GM21423 (cell line): Measurements from ENCODE around the gene BCL2.

Experiments
- ATAC-seq: cut with Tn5 transposase; IDR thresholded peaks from one replicate; pipeline ENCODE4 v1.9.1; 2021; ENCODE audit warnings: mild to moderate bottlenecking, moderate library complexity; ENCODE audit not compliant: unreplicated experiment

The BCL2 gene

GRCh38 chr18:63186520-63187222 is 132.9 kb downstream of the BCL2 start:
- no peak for ATAC-seq

DNA sequence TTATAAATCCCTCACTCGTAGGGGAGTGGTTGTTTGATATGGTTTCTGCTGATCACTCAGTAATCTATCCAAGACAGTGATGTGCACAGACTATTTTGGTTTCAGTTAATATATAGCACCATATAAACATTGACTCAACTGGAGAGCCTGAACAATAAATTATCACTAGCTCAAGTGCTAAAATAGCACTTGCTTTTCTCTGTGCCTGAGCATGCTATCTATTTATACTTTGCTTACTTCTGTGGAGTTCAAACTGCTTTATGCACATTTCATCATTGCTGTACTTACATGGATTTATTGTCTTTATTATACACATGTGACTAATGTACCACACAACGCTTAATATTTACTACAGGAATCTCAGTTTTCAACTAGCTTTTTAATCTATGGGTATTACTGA is 133.6 kb downstream of the BCL2 start:
- no peak for ATAC-seq

- no peak for ATAC-seq
Observed at GRCh38 chr18:63183952-63184770, 135.4 kb downstream of the BCL2 start.

DNA sequence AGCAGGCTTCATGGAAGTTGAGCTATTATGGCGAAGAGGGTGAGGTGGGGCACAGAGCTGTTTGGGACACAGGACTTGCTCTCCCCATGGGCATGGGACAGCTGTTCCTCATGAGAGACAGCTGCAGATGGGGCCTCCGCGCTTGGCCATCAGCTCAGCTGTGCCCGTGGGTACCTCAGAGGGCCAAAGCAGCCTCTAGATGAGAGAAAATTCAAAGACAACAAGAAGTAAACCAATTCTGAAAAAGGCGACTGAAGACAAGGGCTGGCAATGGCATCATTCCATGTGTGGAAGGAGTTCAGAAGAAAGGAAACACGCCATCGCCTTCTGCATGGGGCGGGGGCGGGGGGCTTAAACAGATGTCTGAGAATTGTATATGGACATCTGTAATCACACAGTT is 136.2 kb downstream of the BCL2 start:
- ATAC-seq = no peak

DNA sequence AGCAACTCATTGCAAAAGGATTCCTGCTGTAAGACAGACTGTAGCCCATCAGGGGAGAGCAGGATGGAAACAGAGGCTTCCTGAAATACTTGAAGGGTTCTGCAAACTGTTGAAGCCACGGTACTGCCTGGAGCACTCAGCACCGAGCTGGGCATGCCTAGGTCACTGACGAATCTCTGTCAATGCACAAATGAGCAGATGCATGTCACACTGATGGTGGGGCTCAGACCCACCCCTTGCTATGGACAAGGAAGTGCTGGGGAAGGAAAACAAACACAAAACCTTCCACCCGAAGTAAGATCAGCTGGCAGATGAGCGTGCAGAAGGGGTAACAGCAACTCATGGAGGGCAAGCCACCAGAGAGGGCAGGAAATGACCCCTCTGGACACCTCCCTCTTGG is 136.7 kb downstream of the BCL2 start:
- no peak for ATAC-seq

GRCh38 chr18:63182310-63182772 is 137.2 kb downstream of the BCL2 start:
- ATAC-seq = no peak

DNA sequence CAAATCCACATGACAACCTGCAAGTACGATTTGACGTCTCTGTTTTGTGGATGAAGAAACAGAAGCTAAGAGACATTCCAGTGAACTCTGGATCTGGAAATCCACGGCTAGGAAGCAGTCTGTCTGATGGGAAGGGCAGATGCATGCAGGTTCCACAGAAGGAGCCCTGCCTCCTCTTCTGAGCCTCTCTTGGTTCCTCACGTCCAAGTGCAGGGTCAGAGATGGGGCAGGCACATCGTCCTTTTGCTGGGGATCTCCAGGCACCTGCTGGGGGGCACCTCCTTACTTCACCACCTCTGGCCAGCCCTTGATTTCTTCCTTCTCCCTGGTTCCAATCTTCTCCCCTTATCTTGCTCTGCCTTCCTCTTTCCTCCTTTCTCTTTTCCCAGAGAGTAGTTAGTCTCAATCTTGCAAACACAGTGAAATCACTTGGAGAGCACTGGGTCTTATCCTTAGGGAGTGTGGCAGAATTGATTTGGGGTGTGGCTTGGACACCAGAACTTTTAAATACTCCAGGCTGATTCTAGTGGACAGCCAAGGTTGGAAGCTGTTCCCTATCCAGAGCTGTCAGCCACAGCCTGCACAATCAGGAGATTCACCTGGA is 137.8 kb downstream of the BCL2 start:
- no peak for ATAC-seq

- ATAC-seq = peak; percentile 44
Observed at GRCh38 chr18:63180971-63181376, 138.6 kb downstream of the BCL2 start.

- ATAC-seq = no peak
Observed at GRCh38 chr18:63180321-63180720, 139.2 kb downstream of the BCL2 start.

DNA sequence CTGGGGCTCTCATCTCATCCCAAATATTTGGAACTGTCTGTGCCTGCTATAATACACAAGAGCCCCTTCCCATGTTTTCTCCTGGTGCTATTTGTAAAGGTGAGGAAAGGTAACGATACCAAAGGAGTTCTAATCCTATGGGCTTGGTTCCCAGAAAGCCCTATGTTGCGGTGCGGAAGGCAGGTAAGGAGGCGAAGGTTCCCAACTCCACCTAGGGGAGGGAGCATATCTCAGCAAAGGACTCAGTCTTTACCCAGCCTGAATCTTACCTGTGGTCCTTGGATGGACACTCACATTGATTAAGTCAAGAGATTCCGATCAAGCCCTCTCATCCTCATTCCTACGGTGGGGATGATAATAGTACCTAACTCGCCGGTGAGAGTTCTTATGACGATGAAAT is 140.1 kb downstream of the BCL2 start:
- ATAC-seq = no peak

DNA sequence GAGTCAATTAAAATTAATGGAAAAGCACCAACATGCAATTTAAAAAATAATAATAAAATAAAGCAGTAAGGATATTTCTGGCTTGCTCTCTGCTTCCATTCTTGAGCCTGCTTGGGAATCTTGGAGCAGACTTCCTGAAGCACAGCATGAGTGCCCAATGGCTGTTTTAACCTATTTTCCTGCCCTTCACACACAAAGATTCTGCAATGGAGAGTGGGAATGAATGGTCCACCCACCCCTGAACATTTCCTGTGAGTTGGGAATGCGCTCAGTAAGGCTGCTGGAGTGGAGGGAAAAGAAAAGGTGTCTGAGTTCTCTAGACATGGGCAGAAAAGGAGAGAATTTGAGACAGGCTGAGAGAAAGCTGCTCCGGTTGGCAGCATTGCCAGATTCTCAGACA is 140.6 kb downstream of the BCL2 start:
- no peak for ATAC-seq

DNA sequence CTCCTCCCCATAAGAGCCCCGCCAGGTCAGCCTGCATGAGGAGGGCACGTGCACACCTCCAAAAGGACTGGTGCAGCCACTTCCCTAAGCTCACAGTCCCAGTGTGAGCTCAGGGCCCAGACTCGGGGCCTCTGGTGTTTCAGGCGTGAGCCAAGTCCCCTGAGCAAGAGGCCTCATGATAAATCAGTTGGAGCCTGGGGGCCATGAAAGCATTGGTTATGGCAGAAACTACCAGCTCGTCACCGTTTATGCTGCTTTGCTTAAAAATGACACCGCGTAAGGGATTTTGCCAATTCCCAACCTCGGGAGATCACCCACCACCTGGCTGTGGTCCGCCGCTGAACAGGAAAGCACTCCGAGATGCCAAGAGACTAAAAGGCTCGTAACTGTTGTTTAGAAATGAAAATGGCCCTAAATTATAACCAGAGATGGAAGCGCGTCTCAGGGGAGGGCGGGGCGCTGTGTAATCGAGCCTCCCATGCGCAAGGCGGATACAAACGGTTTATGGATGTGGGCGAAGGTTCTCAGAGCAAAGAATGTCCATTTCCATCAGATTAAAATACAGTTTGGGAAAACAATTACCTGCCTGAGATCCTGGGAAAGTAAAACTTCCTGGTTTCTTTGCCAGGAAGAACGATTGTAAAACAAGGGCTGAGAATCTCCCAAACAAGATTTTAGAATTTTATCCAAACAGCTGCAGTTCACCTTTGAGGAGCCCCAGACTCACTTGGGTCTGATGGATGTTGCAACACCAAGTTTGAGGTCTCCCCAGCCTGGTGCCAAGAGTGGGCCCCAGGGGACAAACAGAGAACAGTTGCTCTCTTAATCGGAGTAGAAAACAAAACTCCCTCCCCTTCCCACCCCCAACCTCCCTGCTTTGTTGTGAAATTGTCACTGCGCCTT is 141.4 kb downstream of the BCL2 start:
- ATAC-seq = no peak

DNA sequence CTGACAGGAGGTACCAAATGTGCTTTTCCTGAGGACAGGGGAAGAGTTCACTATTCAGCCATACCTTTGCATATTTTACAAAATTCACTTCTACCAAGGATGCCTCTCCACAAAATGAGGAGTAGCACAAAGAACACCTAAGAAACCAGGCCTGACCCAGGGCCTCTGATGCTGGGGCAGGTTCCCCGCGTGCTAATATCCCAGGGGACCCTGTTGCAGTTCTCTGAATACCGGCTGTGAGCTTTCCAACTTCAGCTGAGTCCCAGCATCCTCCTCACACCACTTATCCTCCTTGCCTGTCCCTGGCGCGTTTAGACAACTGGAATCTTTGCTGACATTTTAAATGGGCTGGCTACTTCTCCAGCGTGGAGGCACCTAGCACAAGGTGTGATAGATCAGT is 142.3 kb downstream of the BCL2 start:
- no peak for ATAC-seq

DNA sequence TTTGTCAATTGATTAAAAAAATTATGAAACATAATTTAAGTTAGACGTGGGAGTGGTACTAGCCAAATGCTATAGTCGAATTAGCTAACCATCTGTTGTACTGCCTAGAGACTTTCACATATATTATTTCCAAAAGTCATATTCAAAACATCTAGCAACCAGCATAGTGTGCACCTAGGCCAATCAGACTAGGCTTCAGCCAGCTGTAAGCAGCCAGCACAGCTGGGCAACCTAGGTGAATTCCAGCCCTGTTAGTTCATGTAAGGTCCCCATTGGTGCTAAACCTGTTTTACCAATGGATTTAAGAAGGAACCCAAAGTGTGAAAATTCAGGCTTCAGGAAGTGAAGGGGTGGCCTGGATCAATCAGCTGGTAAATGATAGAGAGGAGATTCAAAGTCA is 144.3 kb downstream of the BCL2 start:
- peak; percentile 44 for ATAC-seq

DNA sequence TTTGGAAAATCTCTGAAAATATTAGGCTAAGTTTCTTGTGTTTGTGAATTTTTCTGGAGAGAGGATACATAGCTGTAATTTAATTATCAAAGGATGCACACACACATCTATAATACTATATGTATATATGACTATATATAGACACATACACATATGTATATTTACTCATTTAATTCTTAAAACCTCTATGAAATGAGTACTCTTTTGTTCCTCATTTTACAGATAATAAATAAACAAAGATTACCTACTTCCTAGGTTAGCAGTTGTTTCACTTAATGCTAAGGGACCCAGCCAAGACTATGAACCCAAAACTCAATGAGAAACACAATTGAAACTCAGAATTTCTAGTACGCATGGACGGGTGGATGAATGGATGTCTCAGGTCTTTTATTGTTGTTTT is 145.6 kb downstream of the BCL2 start:
- no peak for ATAC-seq

- ATAC-seq = no peak
Observed at GRCh38 chr18:63169853-63170252, 149.7 kb downstream of the BCL2 start.

DNA sequence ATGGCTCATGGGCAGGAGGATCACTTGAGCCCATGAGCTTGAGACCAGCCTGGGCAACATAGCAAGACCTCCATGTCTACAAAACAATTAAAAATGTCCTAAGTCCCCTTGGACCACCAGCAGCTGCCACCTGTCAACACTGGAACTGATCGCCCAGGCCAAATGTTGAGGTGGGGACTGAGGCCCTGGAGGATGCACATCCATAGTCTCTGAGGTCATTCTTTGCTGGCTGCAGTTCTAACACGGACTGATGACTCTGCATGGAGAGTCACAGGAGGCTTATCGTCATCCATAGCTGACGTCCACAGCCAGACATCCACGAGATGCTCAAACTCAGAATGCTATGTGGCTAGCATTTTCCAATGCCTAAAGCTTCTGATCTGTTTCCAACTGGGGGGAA is 151.3 kb downstream of the BCL2 start:
- no peak for ATAC-seq

DNA sequence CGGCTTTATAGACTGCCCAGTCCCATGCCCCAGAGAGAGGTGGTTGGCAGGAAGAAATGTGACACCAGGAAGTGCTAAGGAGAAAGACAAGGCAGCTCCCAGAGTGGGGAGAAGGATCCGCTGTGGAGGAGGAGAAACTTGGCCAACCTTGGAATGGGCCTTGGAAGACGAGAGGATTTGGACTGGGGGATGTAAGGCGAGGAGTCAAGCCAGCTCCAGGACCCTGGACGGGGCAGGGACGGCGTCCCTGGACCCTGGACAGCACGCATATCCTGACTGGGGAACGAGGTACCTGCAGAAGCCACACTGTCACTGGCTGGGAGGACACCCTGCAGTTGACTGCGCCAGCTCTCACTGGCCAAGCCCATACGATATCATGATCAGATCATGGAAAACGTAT is 153.4 kb downstream of the BCL2 start:
- ATAC-seq = no peak

GRCh38 chr18:63164396-63164795 is 155.2 kb downstream of the BCL2 start:
- ATAC-seq = no peak

DNA sequence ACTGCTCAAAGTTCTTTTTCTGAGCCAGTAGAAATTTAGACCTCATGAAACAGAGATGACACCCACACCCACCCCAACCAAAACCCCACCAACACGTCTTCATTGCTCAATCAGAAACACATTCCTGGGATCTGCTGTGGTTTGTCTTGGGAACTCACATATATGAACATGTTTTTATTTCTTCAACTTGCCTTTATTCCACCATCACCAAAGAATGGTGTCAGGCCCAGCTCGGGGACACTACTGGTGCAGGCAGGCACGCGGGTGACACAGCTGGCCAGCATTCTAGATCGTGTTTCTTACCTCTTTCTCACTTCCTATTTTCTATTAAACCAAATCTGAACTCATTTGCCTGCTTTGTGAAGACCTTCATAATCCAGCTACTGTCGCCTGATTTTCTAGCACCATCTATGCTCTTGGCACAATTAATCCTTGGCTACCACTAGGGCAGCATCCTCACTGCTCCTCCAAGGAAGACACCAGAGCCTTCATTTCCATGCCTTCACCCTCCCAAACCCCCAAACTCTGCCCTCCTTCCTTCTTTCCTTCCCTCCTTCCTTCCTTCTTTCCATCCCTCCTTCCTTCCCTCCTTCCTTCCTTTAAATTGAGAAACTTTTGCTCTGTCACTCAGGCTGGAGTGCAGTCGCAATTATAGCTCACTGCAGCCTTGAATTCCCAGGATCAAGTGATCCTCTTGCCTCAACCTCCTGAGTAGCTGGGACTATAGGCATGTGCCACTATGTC is 157.1 kb downstream of the BCL2 start:
- ATAC-seq = peak; percentile 26
